Measurements from ENCODE around the gene COA1.

COA1 gene

GRCh38 chr7:43750016-43750887, 20.9 kb upstream of the COA1 start:
- H3K4me3 ChIP-seq (ENCODE audit: low read depth, low read length), result no peak overlapping the region
- no peak for TF ChIP-seq CTCF (IDR thresholded peaks at IDR 0.05; ENCODE audit: borderline replicate concordance, insufficient read depth, low read depth, low read length)

GRCh38 chr7:43749383-43749940, 20.1 kb upstream of the COA1 start:
- no peak overlapping the region for H3K4me3 ChIP-seq (ENCODE audit: low read depth, low read length)
- TF ChIP-seq CTCF (IDR thresholded peaks at IDR 0.05; ENCODE audit: borderline replicate concordance, insufficient read depth, low read depth, low read length), result no peak

- no peak overlapping the region for H3K4me3 ChIP-seq (ENCODE audit: low read depth, low read length)
- TF ChIP-seq CTCF (IDR thresholded peaks at IDR 0.05; ENCODE audit: borderline replicate concordance, insufficient read depth, low read depth, low read length), result no peak
These were observed 18.2 kb upstream of the COA1 start for GRCh38 chr7:43747328-43748105.

GRCh38 chr7:43742692-43743091, 13.4 kb upstream of the COA1 start:
- no peak overlapping the region for H3K4me3 ChIP-seq (ENCODE audit: low read depth, low read length)
- no peak for TF ChIP-seq CTCF (IDR thresholded peaks at IDR 0.05; ENCODE audit: borderline replicate concordance, insufficient read depth, low read depth, low read length)

- no peak for TF ChIP-seq CTCF (IDR thresholded peaks at IDR 0.05; ENCODE audit: borderline replicate concordance, insufficient read depth, low read depth, low read length)
- H3K4me3 ChIP-seq (ENCODE audit: low read depth, low read length), result no peak overlapping the region
These were observed 8.3 kb upstream of the COA1 start for GRCh38 chr7:43737467-43738127.

GRCh38 chr7:43735802-43736603, 6.7 kb upstream of the COA1 start:
- no peak for TF ChIP-seq CTCF (IDR thresholded peaks at IDR 0.05; ENCODE audit: borderline replicate concordance, insufficient read depth, low read depth, low read length)
- H3K4me3 ChIP-seq (ENCODE audit: low read depth, low read length), result no peak overlapping the region
